A673 (cell line): ENCODE measurements around the gene GPR39.

Experiments used
- EZH2 ChIP-seq: fragments of 200-600 bp; sonication (generic); IDR thresholded peaks from 2 replicates; pipeline ENCODE4 v1.6.1; 2017; ENCODE audit warnings: borderline replicate concordance, low read depth, mild to moderate bottlenecking, mixed read lengths, antibody characterized with exemption, low read length; ENCODE audit not compliant: poor library complexity, severe bottlenecking
- TF ChIP-seq, protein P1 (sequence below): fragments of 300-800, 200-600 bp; sonication (generic); conservative IDR thresholded peaks from 2 replicates; pipeline ENCODE4 v1.5.1; 2017; ENCODE audit warnings: low read depth, mild to moderate bottlenecking, antibody characterized with exemption, low read length, moderate library complexity, mixed read lengths

GRCh38 chr2:132607426-132608090 lies 191.0 kb downstream of the GPR39 start:
- TF ChIP-seq, protein P1, sequence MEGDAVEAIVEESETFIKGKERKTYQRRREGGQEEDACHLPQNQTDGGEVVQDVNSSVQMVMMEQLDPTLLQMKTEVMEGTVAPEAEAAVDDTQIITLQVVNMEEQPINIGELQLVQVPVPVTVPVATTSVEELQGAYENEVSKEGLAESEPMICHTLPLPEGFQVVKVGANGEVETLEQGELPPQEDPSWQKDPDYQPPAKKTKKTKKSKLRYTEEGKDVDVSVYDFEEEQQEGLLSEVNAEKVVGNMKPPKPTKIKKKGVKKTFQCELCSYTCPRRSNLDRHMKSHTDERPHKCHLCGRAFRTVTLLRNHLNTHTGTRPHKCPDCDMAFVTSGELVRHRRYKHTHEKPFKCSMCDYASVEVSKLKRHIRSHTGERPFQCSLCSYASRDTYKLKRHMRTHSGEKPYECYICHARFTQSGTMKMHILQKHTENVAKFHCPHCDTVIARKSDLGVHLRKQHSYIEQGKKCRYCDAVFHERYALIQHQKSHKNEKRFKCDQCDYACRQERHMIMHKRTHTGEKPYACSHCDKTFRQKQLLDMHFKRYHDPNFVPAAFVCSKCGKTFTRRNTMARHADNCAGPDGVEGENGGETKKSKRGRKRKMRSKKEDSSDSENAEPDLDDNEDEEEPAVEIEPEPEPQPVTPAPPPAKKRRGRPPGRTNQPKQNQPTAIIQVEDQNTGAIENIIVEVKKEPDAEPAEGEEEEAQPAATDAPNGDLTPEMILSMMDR: no peak
- TF ChIP-seq EZH2: no peak
